Measurements from ENCODE around the gene ACSM5. TPM values are rescaled to one million over a fixed set of nuclear protein-coding genes. Genes with fewer than 3 reads are reported as not detected.

Gene ACSM5
- total and polyA plus RNA-seq, 2 of the 4 experiments (the other 2 are of a cell fraction), result not detected

DNA sequence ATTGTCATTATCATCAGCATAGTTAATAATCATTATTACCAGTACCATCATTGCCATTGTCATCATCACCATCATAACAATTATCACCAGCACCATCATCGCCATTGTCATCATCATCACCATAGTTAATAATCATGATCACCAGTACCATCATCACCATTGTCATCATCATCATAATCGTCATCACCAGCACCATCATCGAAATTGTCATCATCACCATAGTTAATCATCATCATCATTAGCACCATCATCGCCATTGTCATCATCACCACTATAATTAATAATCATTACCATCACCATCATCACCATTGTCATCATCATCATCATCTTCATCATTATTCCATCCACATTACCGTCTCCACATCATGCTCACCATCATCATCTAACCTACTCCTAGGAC is 18.3 kb upstream of the ACSM5 start:
- Histone ChIP-seq H3K9me1 (ENCODE audit: insufficient read depth, low read length) (no peaks in the 10 kb centered on the region), H2AK5ac (ENCODE audit: low read depth, low read length) (no peak overlapping the region), H2BK5ac (ENCODE audit: low read depth, low read length, poor library complexity, severe bottlenecking) (no peak overlapping the region), H3K23ac (ENCODE audit: low read depth, low read length) (no peak overlapping the region), H3K9ac (ENCODE audit: low read depth, low read length) (no peak overlapping the region), H4K8ac (ENCODE audit: low read depth in 2 of 2, low read length in 2 of 2) (no peak overlapping the region), H2BK20ac (ENCODE audit: low read depth, low read length) (no peak overlapping the region), H2AK9ac (replicated peaks; ENCODE audit: low read depth, low read length, poor library complexity) (no peak overlapping the region), H2BK15ac (ENCODE audit: low read depth, low read length) (no peak overlapping the region), H3K4me2 (ENCODE audit: low read depth, low read length) (no peak overlapping the region), H3K56ac (ENCODE audit: extremely low read depth, insufficient read depth, low read length) (no peak overlapping the region), H3K4me3 (ENCODE audit: insufficient read depth, low read depth, low read length) (no peak overlapping the region), H2AFZ (replicated peaks; ENCODE audit: low read length, poor library complexity) (no peak overlapping the region), H4K5ac (ENCODE audit: low read depth, low read length) (no peak overlapping the region), H3K4me1 (ENCODE audit: control insufficient read depth, insufficient read depth, low read length) (no peaks in the 10 kb centered on the region), H3K4ac (ENCODE audit: low read depth, low read length) (no peak overlapping the region), H4K91ac (ENCODE audit: insufficient read depth, low read depth, low read length) (no peak overlapping the region), H4K20me1 (ENCODE audit: insufficient read depth, low read length) (no peaks in the 10 kb centered on the region), H3K79me1 (ENCODE audit: low read depth in 1 of 2, low read length in 2 of 2) (no peaks in the 10 kb centered on the region), H3K9me3 (ENCODE audit: control insufficient read depth, insufficient read depth, low read length) (no peaks in the 10 kb centered on the region; the same call in 1 of the 2 replicates), H2BK120ac (ENCODE audit: low read depth, low read length) (no peak overlapping the region), H3K27ac (ENCODE audit: insufficient read depth, low read length) (no peak overlapping the region), H3K36me3 (ENCODE audit: control insufficient read depth, insufficient read depth, low read length) (no peaks in the 10 kb centered on the region), H3K18ac (ENCODE audit: low read depth, low read length) (no peak overlapping the region), H3K14ac (replicated peaks; ENCODE audit: low read depth, low read length) (no peak overlapping the region), H3K27me3 (ENCODE audit: control insufficient read depth, insufficient read depth, low read length) (no peaks in the 10 kb centered on the region)
- POLR2A ChIA-PET (ENCODE audit: unreplicated experiment), result no interaction called here
- DNase-seq (no peak), ATAC-seq (ENCODE audit: low read depth) (no peak)
- in situ Hi-C loops (cut with MboI; ENCODE audit: low sequenced_read_pairs) (loop anchor here (25.0 kb wide), 1 partner anchor 779 kb away; no protein-coding TSS in a partner anchor), dilution Hi-C loops (cut with HindIII; ENCODE audit: low sequenced_read_pairs, unreplicated experiment) (no loop called here), intact Hi-C loops (cut with micrococcal nuclease) (no loop called here)
- TF ChIP-seq FOS (IDR thresholded peaks at IDR 0.05; ENCODE audit: low read depth, low read length) (no peak), RFX5 (IDR thresholded peaks at IDR 0.05; ENCODE audit: low read depth, low read length) (no peak), RCOR1 (IDR thresholded peaks at IDR 0.05; ENCODE audit: insufficient replicate concordance, low read length) (no peak), CHD1 (IDR thresholded peaks at IDR 0.05; ENCODE audit: low read depth, low read length) (no peak), RAD21 (IDR thresholded peaks at IDR 0.05; ENCODE audit: low read length) (no peak), MAFK (IDR thresholded peaks at IDR 0.05; ENCODE audit: low read depth, low read length) (no peak), CEBPB (IDR thresholded peaks at IDR 0.05; ENCODE audit: low read depth, low read length) (no peak), NFE2L2 (IDR thresholded peaks at IDR 0.05; ENCODE audit: low read depth, low read length) (no peak), SMC3 (IDR thresholded peaks at IDR 0.05; ENCODE audit: low read depth, low read length) (no peak)
- TF ChIP-seq, protein P1, sequence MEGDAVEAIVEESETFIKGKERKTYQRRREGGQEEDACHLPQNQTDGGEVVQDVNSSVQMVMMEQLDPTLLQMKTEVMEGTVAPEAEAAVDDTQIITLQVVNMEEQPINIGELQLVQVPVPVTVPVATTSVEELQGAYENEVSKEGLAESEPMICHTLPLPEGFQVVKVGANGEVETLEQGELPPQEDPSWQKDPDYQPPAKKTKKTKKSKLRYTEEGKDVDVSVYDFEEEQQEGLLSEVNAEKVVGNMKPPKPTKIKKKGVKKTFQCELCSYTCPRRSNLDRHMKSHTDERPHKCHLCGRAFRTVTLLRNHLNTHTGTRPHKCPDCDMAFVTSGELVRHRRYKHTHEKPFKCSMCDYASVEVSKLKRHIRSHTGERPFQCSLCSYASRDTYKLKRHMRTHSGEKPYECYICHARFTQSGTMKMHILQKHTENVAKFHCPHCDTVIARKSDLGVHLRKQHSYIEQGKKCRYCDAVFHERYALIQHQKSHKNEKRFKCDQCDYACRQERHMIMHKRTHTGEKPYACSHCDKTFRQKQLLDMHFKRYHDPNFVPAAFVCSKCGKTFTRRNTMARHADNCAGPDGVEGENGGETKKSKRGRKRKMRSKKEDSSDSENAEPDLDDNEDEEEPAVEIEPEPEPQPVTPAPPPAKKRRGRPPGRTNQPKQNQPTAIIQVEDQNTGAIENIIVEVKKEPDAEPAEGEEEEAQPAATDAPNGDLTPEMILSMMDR (conservative IDR thresholded peaks at IDR 0.05; ENCODE audit: low read depth, low read length), result no peak
- TF ChIP-seq, protein P2, sequence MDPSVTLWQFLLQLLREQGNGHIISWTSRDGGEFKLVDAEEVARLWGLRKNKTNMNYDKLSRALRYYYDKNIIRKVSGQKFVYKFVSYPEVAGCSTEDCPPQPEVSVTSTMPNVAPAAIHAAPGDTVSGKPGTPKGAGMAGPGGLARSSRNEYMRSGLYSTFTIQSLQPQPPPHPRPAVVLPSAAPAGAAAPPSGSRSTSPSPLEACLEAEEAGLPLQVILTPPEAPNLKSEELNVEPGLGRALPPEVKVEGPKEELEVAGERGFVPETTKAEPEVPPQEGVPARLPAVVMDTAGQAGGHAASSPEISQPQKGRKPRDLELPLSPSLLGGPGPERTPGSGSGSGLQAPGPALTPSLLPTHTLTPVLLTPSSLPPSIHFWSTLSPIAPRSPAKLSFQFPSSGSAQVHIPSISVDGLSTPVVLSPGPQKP (IDR thresholded peaks at IDR 0.05; ENCODE audit: borderline replicate concordance, low read depth, low read length), result no peak
- CTCF ChIA-PET, result no interaction called here
- BruUV-seq (replicated peaks), result no TSS peak
- WGBS, 2 experiments (ENCODE audit: extremely low coverage in 2 of 2, insufficient read length in 1 of 2), result 41 to 100% methylated on average over 1 to 4 of the region's 5 CpGs
